ENCODE measurements around the gene UBE3C. TPM values are rescaled to one million over a fixed set of nuclear protein-coding genes. Genes with fewer than 3 reads are reported as not detected.

The UBE3C gene
- total and polyA plus RNA-seq, 10 donors, result 9.7 to 81.6 (median 59.1) TPM

DNA sequence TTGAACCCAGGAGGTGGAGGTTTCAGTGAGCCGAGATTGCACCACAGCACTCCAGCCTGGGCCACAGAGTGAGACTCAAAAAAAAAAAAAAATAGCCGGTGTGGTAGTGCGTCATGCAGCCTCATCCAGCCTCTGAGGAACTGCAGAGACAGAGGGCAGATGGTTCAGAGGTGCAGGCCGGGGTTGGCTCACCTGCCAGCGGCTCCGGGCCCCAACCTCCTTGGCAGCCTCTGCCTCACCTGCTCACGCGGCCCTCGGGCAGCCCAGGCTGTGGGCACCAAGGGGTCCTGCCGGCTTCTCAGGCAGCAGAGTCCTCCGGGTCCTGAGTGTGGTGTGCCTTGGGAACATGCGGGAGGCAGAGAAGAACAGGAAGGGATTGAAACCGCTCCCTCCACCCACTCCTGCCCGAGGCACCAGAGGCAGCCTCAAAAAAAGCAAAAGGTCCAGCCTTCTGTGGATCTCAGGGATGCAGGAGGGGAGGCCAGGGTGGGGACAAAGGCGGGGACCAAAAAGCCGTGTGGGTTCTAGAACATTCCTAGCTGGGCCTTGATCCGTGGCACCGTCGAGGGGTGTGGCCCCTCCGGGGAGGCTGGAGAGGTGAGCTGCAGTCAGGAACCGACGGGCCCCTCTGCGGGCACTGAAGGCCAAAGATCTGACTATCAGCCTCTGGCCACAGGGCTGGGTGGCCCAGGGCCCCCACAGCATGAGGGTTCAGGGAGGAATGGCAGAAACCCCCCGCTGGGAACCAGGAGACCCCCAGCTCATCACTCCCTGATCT lies 142.7 kb downstream of the UBE3C start:
- Histone ChIP-seq H3K4me3 (no peak overlapping the region), H3K27me3 (replicated peaks in 1 of 7) (peaks cover 0 to 57% (median 17%) of the 10 kb centered on the region in 7 donors), H3K27ac (no peak overlapping the region), H3K36me3 (no peaks in the 10 kb centered on the region), H3K4me1 (peaks cover 0 to 41% (median 25%) of the 10 kb centered on the region in 6 donors), H3K9me3 (peaks cover 0 to 18% (median 13%) of the 10 kb centered on the region in 8 donors)
- TF ChIP-seq POLR2AphosphoS5 (IDR thresholded peaks at IDR 0.05) (no peak), POLR2A (IDR thresholded peaks at IDR 0.05) (no peak)
- TF ChIP-seq, protein P1, sequence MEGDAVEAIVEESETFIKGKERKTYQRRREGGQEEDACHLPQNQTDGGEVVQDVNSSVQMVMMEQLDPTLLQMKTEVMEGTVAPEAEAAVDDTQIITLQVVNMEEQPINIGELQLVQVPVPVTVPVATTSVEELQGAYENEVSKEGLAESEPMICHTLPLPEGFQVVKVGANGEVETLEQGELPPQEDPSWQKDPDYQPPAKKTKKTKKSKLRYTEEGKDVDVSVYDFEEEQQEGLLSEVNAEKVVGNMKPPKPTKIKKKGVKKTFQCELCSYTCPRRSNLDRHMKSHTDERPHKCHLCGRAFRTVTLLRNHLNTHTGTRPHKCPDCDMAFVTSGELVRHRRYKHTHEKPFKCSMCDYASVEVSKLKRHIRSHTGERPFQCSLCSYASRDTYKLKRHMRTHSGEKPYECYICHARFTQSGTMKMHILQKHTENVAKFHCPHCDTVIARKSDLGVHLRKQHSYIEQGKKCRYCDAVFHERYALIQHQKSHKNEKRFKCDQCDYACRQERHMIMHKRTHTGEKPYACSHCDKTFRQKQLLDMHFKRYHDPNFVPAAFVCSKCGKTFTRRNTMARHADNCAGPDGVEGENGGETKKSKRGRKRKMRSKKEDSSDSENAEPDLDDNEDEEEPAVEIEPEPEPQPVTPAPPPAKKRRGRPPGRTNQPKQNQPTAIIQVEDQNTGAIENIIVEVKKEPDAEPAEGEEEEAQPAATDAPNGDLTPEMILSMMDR (IDR thresholded peaks at IDR 0.05 in 8 of 11, conservative IDR thresholded peaks at IDR 0.05 in 3 of 11), result no peak
- peak; percentile 69 for DNase-seq
- intact Hi-C loops (cut with DNase I; ENCODE audit: low total_unique reads), result no loop called here
- WGBS, 5 donors, result 88 to 93% (median 91%) methylated on average over 24 of the region's 24 CpGs

- TF ChIP-seq POLR2A (IDR thresholded peaks at IDR 0.05) (no peak), POLR2AphosphoS5 (IDR thresholded peaks at IDR 0.05) (no peak)
- TF ChIP-seq, protein P1 (IDR thresholded peaks at IDR 0.05 in 8 of 11, conservative IDR thresholded peaks at IDR 0.05 in 3 of 11), result no peak
- peak; percentile 52 for DNase-seq
Measured at GRCh38 chr7:157282141-157282801, 143.5 kb downstream of the UBE3C start.

DNA sequence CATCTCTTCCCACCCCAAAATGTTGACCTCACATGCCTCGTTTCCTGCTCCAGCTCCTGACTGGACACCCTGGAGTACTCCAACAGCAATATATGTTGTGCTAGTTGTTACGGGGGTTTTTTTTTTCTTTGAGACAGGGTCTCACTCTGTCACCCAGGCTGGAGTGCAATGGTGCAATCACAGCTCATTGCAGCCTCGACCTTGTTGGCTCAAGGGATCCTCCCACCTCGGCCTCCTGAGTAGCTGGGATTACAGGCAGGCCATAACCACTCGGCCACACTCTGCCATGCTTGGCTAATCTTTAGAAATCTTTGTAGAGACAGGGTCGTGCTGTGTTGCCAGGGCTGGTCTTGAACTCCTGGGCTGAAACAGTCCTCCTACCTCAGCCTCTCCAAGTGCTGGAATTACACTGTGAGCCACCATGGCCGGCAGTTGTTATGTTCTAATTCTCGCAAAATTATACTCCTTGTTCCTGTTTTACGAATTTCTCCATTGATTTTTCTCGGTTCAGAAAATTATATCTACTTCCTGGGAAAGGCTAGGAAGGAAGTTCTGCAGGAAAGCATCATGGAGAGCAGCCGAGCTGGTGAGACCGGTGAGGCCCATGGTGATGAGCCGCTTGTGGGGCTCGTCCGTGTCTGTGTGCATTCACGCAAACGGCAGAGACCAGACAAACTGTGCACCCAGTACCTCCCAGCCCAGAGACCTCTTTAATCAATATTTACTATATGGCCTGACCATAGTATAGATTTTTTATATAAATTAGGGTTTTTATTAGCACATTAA lies 145.7 kb downstream of the UBE3C start:
- peaks cover 0 to 35% (median 11%) of the 10 kb centered on the region in 7 donors for H3K27me3 ChIP-seq (replicated peaks in 1 of 7)
- WGBS, 5 donors, result 85 to 91% (median 88%) methylated on average over 17 of the region's 17 CpGs
- DNase-seq, result peak; percentile 35
- H3K4me3 ChIP-seq, result no peak overlapping the region
- no peak for TF ChIP-seq POLR2AphosphoS5 (IDR thresholded peaks at IDR 0.05)
- TF ChIP-seq, protein P1 (IDR thresholded peaks at IDR 0.05 in 8 of 11, conservative IDR thresholded peaks at IDR 0.05 in 3 of 11), result no peak
- no peak for TF ChIP-seq POLR2A (IDR thresholded peaks at IDR 0.05)
- intact Hi-C loops (cut with DNase I; ENCODE audit: low total_unique reads), result no loop called here
- H3K4me1 ChIP-seq, result peaks cover 0 to 11% (median 9%) of the 10 kb centered on the region in 6 donors
- H3K9me3 ChIP-seq, result peaks cover 0 to 18% (median 13%) of the 10 kb centered on the region in 8 donors
- no peaks in the 10 kb centered on the region for H3K36me3 ChIP-seq
- no peak overlapping the region for H3K27ac ChIP-seq

More at GRCh38 chr7:157282141-157282801, 143.5 kb downstream of the UBE3C start:
- Histone ChIP-seq H3K36me3 (no peaks in the 10 kb centered on the region), H3K4me3 (no peak overlapping the region), H3K27ac (no peak overlapping the region), H3K4me1 (peaks cover 0 to 33% (median 17%) of the 10 kb centered on the region in 6 donors), H3K27me3 (replicated peaks in 1 of 7) (peaks cover 0 to 54% (median 17%) of the 10 kb centered on the region in 7 donors), H3K9me3 (peaks cover 0 to 18% (median 13%) of the 10 kb centered on the region in 8 donors)
- 76 to 91% (median 81%) methylated on average over 24 to 25 of the region's 25 CpGs for WGBS, 5 donors
- intact Hi-C loops (cut with DNase I; ENCODE audit: low total_unique reads), result no loop called here

All from spleen (tissue), 11 donors.